ENCODE measurements around the gene PIP4K2A.

DNA sequence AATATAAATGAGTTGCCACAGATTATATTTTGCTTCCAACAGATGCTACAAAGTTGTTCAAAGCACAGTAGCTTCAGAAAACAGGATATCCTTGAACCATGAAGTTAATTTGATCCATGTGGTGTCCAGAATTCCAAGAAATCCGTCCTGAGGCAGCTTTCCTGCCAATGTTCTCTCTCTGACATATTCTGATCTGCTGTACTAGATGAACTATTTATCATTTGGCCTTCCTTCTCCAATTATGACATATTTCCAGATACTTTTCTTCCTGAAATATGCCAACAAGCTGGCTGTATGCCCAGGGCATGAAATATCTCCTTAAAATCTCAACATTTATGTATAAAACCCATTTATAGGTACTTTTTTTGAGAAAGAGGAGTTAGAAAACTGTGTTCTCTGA is 227.9 kb downstream of the PIP4K2A start:
- TF ChIP-seq, protein P1, sequence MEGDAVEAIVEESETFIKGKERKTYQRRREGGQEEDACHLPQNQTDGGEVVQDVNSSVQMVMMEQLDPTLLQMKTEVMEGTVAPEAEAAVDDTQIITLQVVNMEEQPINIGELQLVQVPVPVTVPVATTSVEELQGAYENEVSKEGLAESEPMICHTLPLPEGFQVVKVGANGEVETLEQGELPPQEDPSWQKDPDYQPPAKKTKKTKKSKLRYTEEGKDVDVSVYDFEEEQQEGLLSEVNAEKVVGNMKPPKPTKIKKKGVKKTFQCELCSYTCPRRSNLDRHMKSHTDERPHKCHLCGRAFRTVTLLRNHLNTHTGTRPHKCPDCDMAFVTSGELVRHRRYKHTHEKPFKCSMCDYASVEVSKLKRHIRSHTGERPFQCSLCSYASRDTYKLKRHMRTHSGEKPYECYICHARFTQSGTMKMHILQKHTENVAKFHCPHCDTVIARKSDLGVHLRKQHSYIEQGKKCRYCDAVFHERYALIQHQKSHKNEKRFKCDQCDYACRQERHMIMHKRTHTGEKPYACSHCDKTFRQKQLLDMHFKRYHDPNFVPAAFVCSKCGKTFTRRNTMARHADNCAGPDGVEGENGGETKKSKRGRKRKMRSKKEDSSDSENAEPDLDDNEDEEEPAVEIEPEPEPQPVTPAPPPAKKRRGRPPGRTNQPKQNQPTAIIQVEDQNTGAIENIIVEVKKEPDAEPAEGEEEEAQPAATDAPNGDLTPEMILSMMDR (conservative IDR thresholded peaks at IDR 0.05; ENCODE audit: low read depth, low read length), result no peak
- TF ChIP-seq EZH2phosphoT487 (IDR thresholded peaks at IDR 0.05; ENCODE audit: borderline replicate concordance, low read length), result no peak

Measured in PC-3 (cell line).